CD14-positive monocyte (primary cell): ENCODE data around the gene PDE1C. TPM values are rescaled to one million over a fixed set of nuclear protein-coding genes. Genes with fewer than 3 reads are reported as not detected.

Experiments
- DNase-seq, 3 donors: peaks; one replicate each; pipeline ENCODE4 v3.0.0-alpha.2; 2011 to 2022
- H2AFZ ChIP-seq: 2 replicates; pipeline ENCODE4 v1.6.0; 2012; ENCODE audit warnings: mild to moderate bottlenecking, low read depth, low read length, inconsistent platforms; ENCODE audit not compliant: insufficient read depth, poor library complexity, severe bottlenecking
- H3K27ac ChIP-seq, 2 donors: 1 replicate in 1 of 2; 2 replicates in 1 of 2; pipeline ENCODE4 v1.5.1; 2012 to 2013; ENCODE audit warnings: low read length in 2 of 2, control low read depth in 1 of 2, inconsistent platforms in 1 of 2, low read depth in 1 of 2, mild to moderate bottlenecking in 1 of 2
- H3K27me3 ChIP-seq, 2 donors: one replicate each; pipeline versions ENCODE4 v1.6.0 to v1.6.1; 2011 to 2013; ENCODE audit warnings: low read length in 2 of 2; ENCODE audit not compliant: control insufficient read depth in 2 of 2, insufficient read depth in 2 of 2
- H3K36me3 ChIP-seq, 2 donors: replicated peaks in 1 of 2; 1 replicate in 1 of 2; 2 replicates in 1 of 2; pipeline versions ENCODE4 v1.5.1 to v1.6.1; 2012 to 2013; ENCODE audit warnings: low read length in 2 of 2, control low read depth in 1 of 2, inconsistent platforms in 1 of 2, mild to moderate bottlenecking in 1 of 2; ENCODE audit not compliant: insufficient read depth in 2 of 2, control insufficient read depth in 1 of 2
- H3K4me1 ChIP-seq, 2 donors: 1 replicate in 1 of 2; 2 replicates in 1 of 2; pipeline versions ENCODE4 v1.5.1 to v1.6.1; 2012 to 2013; ENCODE audit warnings: low read length in 2 of 2, control low read depth in 1 of 2, inconsistent platforms in 1 of 2, mild to moderate bottlenecking in 1 of 2, moderate library complexity in 1 of 2; ENCODE audit not compliant: insufficient read depth in 2 of 2, control insufficient read depth in 1 of 2
- H3K4me2 ChIP-seq: replicated peaks from 2 replicates; pipeline ENCODE3; 2012; ENCODE audit warnings: low read length, moderate library complexity, mild to moderate bottlenecking; ENCODE audit not compliant: poor library complexity, severe bottlenecking; ENCODE audit errors: extremely low read depth
- H3K4me3 ChIP-seq, 3 experiments: fragments of 200-600 bp in 1 of 3; sonication (generic) in 1 of 3; replicated peaks in 1 of 3; 1 replicate in 2 of 3; 2 replicates in 1 of 3; pipeline ENCODE4 v1.5.1; 2011 to 2013; ENCODE audit warnings: low read length in 3 of 3, mild to moderate bottlenecking in 3 of 3, control low read depth in 2 of 3, low read depth in 2 of 3, inconsistent platforms in 1 of 3, moderate library complexity in 1 of 3
- H3K79me2 ChIP-seq: 2 replicates; pipeline ENCODE4 v1.6.0; 2012; ENCODE audit warnings: mild to moderate bottlenecking, control low read depth, inconsistent platforms, low read length, moderate library complexity; ENCODE audit not compliant: insufficient read depth
- H3K9ac ChIP-seq: 2 replicates; pipeline ENCODE4 v1.6.0; 2017; ENCODE audit warnings: low read length, mild to moderate bottlenecking; ENCODE audit not compliant: insufficient read depth, poor library complexity, severe bottlenecking
- H3K9me3 ChIP-seq, 2 donors: replicated peaks in 1 of 2; 1 replicate in 1 of 2; 2 replicates in 1 of 2; pipeline versions ENCODE4 v1.5.1 to v1.6.1; 2012 to 2013; ENCODE audit warnings: low read length in 2 of 2, control low read depth in 1 of 2; ENCODE audit not compliant: control insufficient read depth in 1 of 2, insufficient read depth in 1 of 2
- H4K20me1 ChIP-seq: 2 replicates; pipeline ENCODE4 v1.6.0; 2012; ENCODE audit warnings: mild to moderate bottlenecking, low read length, control low read depth, moderate library complexity; ENCODE audit not compliant: insufficient read depth
- H3K27ac Mint-ChIP-seq, 7 donors: one replicate each; pipeline ENCODE4 v1.8.0; 2020; ENCODE audit warnings: mild to moderate bottlenecking in 7 of 7, mixed read lengths in 7 of 7, moderate library complexity in 6 of 7, inconsistent platforms in 2 of 7
- H3K27me3 Mint-ChIP-seq, 3 donors: one replicate each; pipeline ENCODE4 v1.8.0; 2021 to 2022; ENCODE audit warnings: low read depth in 3 of 3, mild to moderate bottlenecking in 3 of 3, mixed read lengths in 3 of 3, moderate library complexity in 3 of 3, inconsistent platforms in 1 of 3
- H3K36me3 Mint-ChIP-seq, 2 donors: one replicate each; pipeline ENCODE4 v1.8.0; 2020; ENCODE audit warnings: mixed read lengths in 2 of 2, inconsistent platforms in 1 of 2, mild to moderate bottlenecking in 1 of 2
- H3K4me1 Mint-ChIP-seq: one replicate; pipeline ENCODE4 v1.8.0; 2020; ENCODE audit warnings: mild to moderate bottlenecking, mixed read lengths
- H3K4me3 Mint-ChIP-seq, 2 donors: one replicate each; pipeline ENCODE4 v1.8.0; 2020; ENCODE audit warnings: mild to moderate bottlenecking in 2 of 2, mixed read lengths in 2 of 2, moderate library complexity in 1 of 2
- H3K9me3 Mint-ChIP-seq, 7 donors: one replicate each; pipeline ENCODE4 v1.8.0; 2020 to 2022; ENCODE audit warnings: mixed read lengths in 7 of 7, mild to moderate bottlenecking in 6 of 7, moderate library complexity in 6 of 7, inconsistent platforms in 2 of 7
- WGBS: methylation state at CpG from one replicate; pipeline ENCODE4 v1.1.5; 2013; ENCODE audit warnings: missing lambda C conversion rate; ENCODE audit not compliant: insufficient coverage; 5-methylcytosine and 5-hydroxymethylcytosine counted together
- intact Hi-C, 2 donors: fragments of 100-400 bp; cut with micrococcal nuclease; formaldehyde crosslinking; loops; one replicate each; pipeline versions ENCODE4 v1.15.0 to v1.15.1; 2023
- polyA plus RNA-seq, 3 donors: library from polyadenylated mRNA; depleted of rRNA in 1 of 3; unstranded in 2 of 3; stranded (reverse) in 1 of 3; fragments of 300-500 nt in 2 of 3; fragments of >200 nt in 1 of 3; fragmentation: Illumina TruSeq in 2 of 3; gene quantifications; 1 replicate in 2 of 3; 2 replicates in 1 of 3; pipeline ENCODE4 v1.2.3, GENCODE V29; 2012 to 2021
- TF ChIP-seq, protein P1 (sequence below): fragments of 200-600 bp; IDR thresholded peaks from one replicate; pipeline ENCODE4 v1.8.0; 2022; ENCODE audit warnings: antibody characterized with exemption, mild to moderate bottlenecking

Gene PDE1C
- polyA plus RNA-seq, 3 donors: not detected

DNA sequence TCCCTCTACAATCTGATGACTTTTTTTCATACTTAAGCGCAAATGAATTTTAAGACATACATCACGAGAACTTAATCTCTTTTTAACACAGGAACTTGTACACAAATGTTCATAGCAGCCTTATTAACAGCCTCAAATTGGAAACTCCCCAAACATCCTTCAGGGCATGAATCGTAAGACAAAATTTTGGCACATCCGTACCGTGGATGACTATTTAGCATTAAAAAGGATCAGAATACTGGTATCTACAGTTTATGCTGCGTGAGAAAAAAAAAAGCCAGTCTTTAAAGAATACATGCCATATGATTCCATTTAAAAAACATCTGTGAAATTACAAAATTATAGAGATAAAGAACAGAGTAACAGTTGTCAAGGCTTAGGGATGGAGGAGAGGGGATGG, 46.8 kb downstream of the PDE1C start:
- Histone ChIP-seq H3K27ac (no peak overlapping the region), H3K9me3 (no peaks in the 10 kb centered on the region), H3K4me1 (no peaks in the 10 kb centered on the region), H3K9ac (no peak overlapping the region), H4K20me1 (no peaks in the 10 kb centered on the region), H3K27me3 (no peaks in the 10 kb centered on the region), H2AFZ (no peak overlapping the region), H3K36me3 (no peaks in the 10 kb centered on the region), H3K4me2 (no peak overlapping the region), H3K4me3 (no peak overlapping the region), H3K79me2 (no peaks in the 10 kb centered on the region)
- H3K27ac Mint-ChIP-seq: no peak overlapping the region
- no peak overlapping the region for H3K4me3 Mint-ChIP-seq
- H3K27me3 Mint-ChIP-seq: peaks cover 0 to 7% (median 2%) of the 10 kb centered on the region in 3 donors
- no peaks in the 10 kb centered on the region for H3K4me1 Mint-ChIP-seq
- no peaks in the 10 kb centered on the region for H3K36me3 Mint-ChIP-seq
- 83% methylated on average over 1 of the region's 6 CpGs for WGBS
- TF ChIP-seq, protein P1, sequence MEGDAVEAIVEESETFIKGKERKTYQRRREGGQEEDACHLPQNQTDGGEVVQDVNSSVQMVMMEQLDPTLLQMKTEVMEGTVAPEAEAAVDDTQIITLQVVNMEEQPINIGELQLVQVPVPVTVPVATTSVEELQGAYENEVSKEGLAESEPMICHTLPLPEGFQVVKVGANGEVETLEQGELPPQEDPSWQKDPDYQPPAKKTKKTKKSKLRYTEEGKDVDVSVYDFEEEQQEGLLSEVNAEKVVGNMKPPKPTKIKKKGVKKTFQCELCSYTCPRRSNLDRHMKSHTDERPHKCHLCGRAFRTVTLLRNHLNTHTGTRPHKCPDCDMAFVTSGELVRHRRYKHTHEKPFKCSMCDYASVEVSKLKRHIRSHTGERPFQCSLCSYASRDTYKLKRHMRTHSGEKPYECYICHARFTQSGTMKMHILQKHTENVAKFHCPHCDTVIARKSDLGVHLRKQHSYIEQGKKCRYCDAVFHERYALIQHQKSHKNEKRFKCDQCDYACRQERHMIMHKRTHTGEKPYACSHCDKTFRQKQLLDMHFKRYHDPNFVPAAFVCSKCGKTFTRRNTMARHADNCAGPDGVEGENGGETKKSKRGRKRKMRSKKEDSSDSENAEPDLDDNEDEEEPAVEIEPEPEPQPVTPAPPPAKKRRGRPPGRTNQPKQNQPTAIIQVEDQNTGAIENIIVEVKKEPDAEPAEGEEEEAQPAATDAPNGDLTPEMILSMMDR: no peak
- intact Hi-C loops: no loop called here
- H3K9me3 Mint-ChIP-seq: peaks cover 0 to 5% (median 1%) of the 10 kb centered on the region in 7 donors
- DNase-seq: no peak

DNA sequence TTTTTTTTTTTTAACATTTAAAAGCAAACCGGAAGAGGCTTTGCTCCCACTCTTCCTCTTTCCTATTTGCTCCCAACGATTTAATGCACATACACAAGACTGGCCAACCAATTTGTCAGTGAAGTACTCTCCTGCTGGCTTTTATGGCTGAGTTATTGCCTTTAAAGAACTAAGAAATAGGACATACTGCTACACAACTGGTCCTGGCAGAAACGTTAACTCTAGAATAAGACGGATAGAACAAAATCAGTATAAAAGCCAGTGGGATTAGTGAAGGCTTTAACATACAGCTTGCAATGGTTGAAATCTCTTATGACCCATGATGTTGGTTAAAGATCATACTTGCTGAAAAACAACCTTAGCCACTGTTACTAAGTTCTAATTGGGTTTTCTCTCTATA, 47.2 kb downstream of the PDE1C start:
- no peaks in the 10 kb centered on the region for H4K20me1 ChIP-seq
- Mint-ChIP-seq H3K4me3 (no peak overlapping the region), H3K36me3 (no peaks in the 10 kb centered on the region), H3K9me3 (peaks cover 0 to 5% (median 2%) of the 10 kb centered on the region in 7 donors), H3K4me1 (no peaks in the 10 kb centered on the region), H3K27ac (no peak overlapping the region), H3K27me3 (peaks cover 0 to 7% (median 2%) of the 10 kb centered on the region in 3 donors)
- no peaks in the 10 kb centered on the region for H3K9me3 ChIP-seq
- no peak overlapping the region for H2AFZ ChIP-seq
- DNase-seq: no peak
- no peaks in the 10 kb centered on the region for H3K4me1 ChIP-seq
- no peak overlapping the region for H3K9ac ChIP-seq
- H3K79me2 ChIP-seq: no peaks in the 10 kb centered on the region
- WGBS: 100% methylated on average over 1 of the region's 4 CpGs
- TF ChIP-seq, protein P1: no peak
- no peaks in the 10 kb centered on the region for H3K27me3 ChIP-seq
- no peak overlapping the region for H3K4me3 ChIP-seq
- H3K36me3 ChIP-seq: no peaks in the 10 kb centered on the region
- intact Hi-C loops: no loop called here
- H3K27ac ChIP-seq: no peak overlapping the region
- H3K4me2 ChIP-seq: no peak overlapping the region
